Gastrocnemius medialis (tissue), 4 donors: ENCODE results near the gene PSMG4. TPM values are rescaled to one million over a fixed set of nuclear protein-coding genes. Genes with fewer than 3 reads are reported as not detected.
A peak's percentile ranks its signal among the peaks of the same experiment; 100 is the strongest.

Experiments
- ATAC-seq, 2 donors: fragments of 150-250 bp; one replicate each; pipeline ENCODE4 v1.9.1; 2016
- DNase-seq, 2 donors: peaks; one replicate each; pipeline ENCODE4 v3.0.0-alpha.2; 2019
- H3K27ac ChIP-seq, 4 donors: fragments of 200-600 bp; sonication (generic); 1 replicate in 1 of 4; 2 replicates in 3 of 4; pipeline ENCODE4 v1.5.1; 2016 to 2018; ENCODE audit warnings: mild to moderate bottlenecking in 2 of 4, moderate library complexity in 1 of 4
- H3K27me3 ChIP-seq, 3 donors: fragments of 200-600 bp; sonication (generic) in 2 of 3; 1 replicate in 1 of 3; 2 replicates in 2 of 3; pipeline versions ENCODE4 v1.5.1 to v1.6.0; 2016 to 2019; ENCODE audit warnings: mild to moderate bottlenecking in 1 of 3, moderate library complexity in 1 of 3
- H3K36me3 ChIP-seq, 2 donors: fragments of 200-600 bp; sonication (generic) in 1 of 2; one replicate each; pipeline ENCODE4 v1.5.1; 2017 to 2018
- H3K4me1 ChIP-seq, 2 donors: fragments of 200-600 bp; sonication (generic) in 1 of 2; one replicate each; pipeline ENCODE4 v1.5.1; 2016 to 2017; ENCODE audit warnings: mild to moderate bottlenecking in 2 of 2
- H3K4me3 ChIP-seq, 4 donors: fragments of 200-600 bp; sonication (generic) in 3 of 4; 1 replicate in 1 of 4; 2 replicates in 3 of 4; pipeline ENCODE4 v1.5.1; 2016 to 2019; ENCODE audit warnings: mild to moderate bottlenecking in 2 of 4
- H3K9me3 ChIP-seq, 3 donors: fragments of 200-600 bp; sonication (generic) in 2 of 3; 1 replicate in 1 of 3; 2 replicates in 2 of 3; pipeline ENCODE4 v1.5.1; 2016 to 2019
- CTCF ChIP-seq, 5 experiments: fragments of 450-650 bp in 3 of 5; fragments of 200-600 bp in 2 of 5; sonication (generic) in 2 of 5; IDR thresholded peaks in 4 of 5; conservative IDR thresholded peaks in 1 of 5; 1 replicate in 4 of 5; 2 replicates in 1 of 5; pipeline ENCODE4 v1.5.1; 2016 to 2019; ENCODE audit warnings: antibody characterized with exemption in 5 of 5, mild to moderate bottlenecking in 3 of 5, moderate library complexity in 3 of 5
- POLR2A ChIP-seq, 2 donors: fragments of 450-650 bp; IDR thresholded peaks; one replicate each; pipeline ENCODE4 v1.6.1; 2017; ENCODE audit warnings: antibody characterized with exemption in 2 of 2, mild to moderate bottlenecking in 2 of 2, moderate library complexity in 2 of 2
- in situ Hi-C, 4 donors: fragments of 200-750 bp; cut with MboI; loops; one replicate each; pipeline versions ENCODE4 v1.15.0 to v1.8.0; 2017; ENCODE audit warnings: low sequenced_read_pairs in 4 of 4
- intact Hi-C: fragments of 100-400 bp; cut with DNase I; formaldehyde crosslinking; loops from one replicate; pipeline ENCODE4 v1.15.1; 2023; ENCODE audit warnings: low total_unique reads
- total RNA-seq, 4 donors: library from RNA; depleted of rRNA; stranded (reverse); fragments of >200 nt; gene quantifications; one replicate each; pipeline versions ENCODE4 v1.1.0 to v1.2.3, GENCODE V29; 2016

Gene PSMG4
- total RNA-seq, 4 donors from 2014 or later: 16.4 to 27.6 (median 22.0) TPM

- peaks cover 10 to 14% of the 10 kb centered on the region in 2 donors for H3K4me1 ChIP-seq
- intact Hi-C loops (no loop called here), in situ Hi-C loops (no loop called here)
- ATAC-seq: peak; percentile 71 to 82
- no peak for DNase-seq
- no peaks in the 10 kb centered on the region for H3K36me3 ChIP-seq
- H3K9me3 ChIP-seq: no peaks in the 10 kb centered on the region
- H3K27me3 ChIP-seq: no peaks in the 10 kb centered on the region
- H3K4me3 ChIP-seq: no peak overlapping the region
- no peak overlapping the region for H3K27ac ChIP-seq
- TF ChIP-seq POLR2A (IDR thresholded peaks at IDR 0.05) (no peak), CTCF (IDR thresholded peaks at IDR 0.05 in 4 of 5, conservative IDR thresholded peaks at IDR 0.05 in 1 of 5) (no peak)
Measured at GRCh38 chr6:3310703-3311102, 52.0 kb downstream of the PSMG4 start.

GRCh38 chr6:3311826-3312225 is 53.1 kb downstream of the PSMG4 start:
- ATAC-seq: no peak
- Histone ChIP-seq H3K4me3 (no peak overlapping the region), H3K27ac (no peak overlapping the region), H3K36me3 (no peaks in the 10 kb centered on the region), H3K4me1 (peaks cover 10 to 14% of the 10 kb centered on the region in 2 donors), H3K9me3 (no peaks in the 10 kb centered on the region), H3K27me3 (no peaks in the 10 kb centered on the region)
- DNase-seq: no peak
- in situ Hi-C loops (no loop called here), intact Hi-C loops (no loop called here)
- TF ChIP-seq POLR2A (IDR thresholded peaks at IDR 0.05) (no peak), CTCF (IDR thresholded peaks at IDR 0.05 in 4 of 5, conservative IDR thresholded peaks at IDR 0.05 in 1 of 5) (no peak)

- Histone ChIP-seq H3K4me3 (no peak overlapping the region), H3K27ac (no peak overlapping the region), H3K4me1 (peaks cover 10 to 14% of the 10 kb centered on the region in 2 donors), H3K27me3 (no peaks in the 10 kb centered on the region), H3K36me3 (no peaks in the 10 kb centered on the region), H3K9me3 (no peaks in the 10 kb centered on the region)
- intact Hi-C loops (no loop called here), in situ Hi-C loops (no loop called here)
- no peak for DNase-seq
- no peak for TF ChIP-seq CTCF (IDR thresholded peaks at IDR 0.05 in 4 of 5, conservative IDR thresholded peaks at IDR 0.05 in 1 of 5)
- ATAC-seq: peak in 1 of 2 donors; percentile 28
Measured at GRCh38 chr6:3312604-3313231, 54.0 kb downstream of the PSMG4 start.

GRCh38 chr6:3314176-3314575 is 55.4 kb downstream of the PSMG4 start:
- TF ChIP-seq CTCF (IDR thresholded peaks at IDR 0.05 in 4 of 5, conservative IDR thresholded peaks at IDR 0.05 in 1 of 5): no peak
- no peak for TF ChIP-seq POLR2A (IDR thresholded peaks at IDR 0.05)
- no peaks in the 10 kb centered on the region for H3K9me3 ChIP-seq
- intact Hi-C loops: no loop called here
- H3K27me3 ChIP-seq: no peaks in the 10 kb centered on the region
- no peaks in the 10 kb centered on the region for H3K36me3 ChIP-seq
- no peak overlapping the region for H3K4me3 ChIP-seq
- ATAC-seq: no peak
- in situ Hi-C loops: no loop called here
- DNase-seq: no peak
- H3K4me1 ChIP-seq: peaks cover 10 to 19% of the 10 kb centered on the region in 2 donors
- H3K27ac ChIP-seq: no peak overlapping the region
